IMR-90 (cell line): Measurements from ENCODE around the gene NUDT9. TPM values are rescaled to one million over a fixed set of nuclear protein-coding genes. Genes with fewer than 3 reads are reported as not detected.

ENCODE experiments used
- ATAC-seq: fragments of 200-7000 bp; cut with Tn5 transposase; 2 replicates; pipeline ENCODE4 v1.9.1; 2020; ENCODE audit warnings: low read depth, mild to moderate bottlenecking, moderate library complexity
- BruUV-seq: library from RNA; stranded (reverse); fragments of 400-500 nt; replicated peaks from 2 replicates; lab custom pipeline; 2021; lab: Mats Ljungman, UMichigan
- CTCF ChIA-PET: fragments of 300-600 bp; formaldehyde crosslinking; extraction: SDS; loops from one replicate; lab custom pipeline; 2021; ENCODE audit warnings: antibody characterized with exemption; lab: Yijun Ruan, JAX
- POLR2A ChIA-PET: fragments of 300-600 bp; sonication (Branson Sonifier 250); formaldehyde crosslinking; loops from one replicate; lab custom pipeline; 2022; ENCODE audit warnings: antibody characterized with exemption; ENCODE audit not compliant: unreplicated experiment; lab: Charles Lee
- DNase-seq: peaks from one replicate; pipeline ENCODE4 v3.0.0; 2013
- H2AFZ ChIP-seq: replicated peaks from 2 replicates; pipeline ENCODE3; 2013; ENCODE audit warnings: low read length, mild to moderate bottlenecking; ENCODE audit not compliant: poor library complexity
- H2AK5ac ChIP-seq: 2 replicates; pipeline ENCODE4 v1.6.1; 2013; ENCODE audit warnings: low read depth, low read length, inconsistent platforms
- H2AK9ac ChIP-seq: replicated peaks from 2 replicates; pipeline ENCODE3; 2013; ENCODE audit warnings: mild to moderate bottlenecking, low read depth, low read length, moderate library complexity; ENCODE audit not compliant: poor library complexity
- H2BK120ac ChIP-seq: 2 replicates; pipeline ENCODE4 v1.6.1; 2013; ENCODE audit warnings: low read depth, low read length, inconsistent platforms
- H2BK15ac ChIP-seq: 3 replicates; pipeline ENCODE4 v1.6.1; 2013; ENCODE audit warnings: low read depth, low read length, inconsistent platforms
- H2BK20ac ChIP-seq: 2 replicates; pipeline ENCODE4 v1.6.1; 2013; ENCODE audit warnings: low read depth, mild to moderate bottlenecking, inconsistent platforms, low read length, moderate library complexity
- H2BK5ac ChIP-seq: 2 replicates; pipeline ENCODE4 v1.6.1; 2013; ENCODE audit warnings: mild to moderate bottlenecking, low read depth, low read length, inconsistent platforms; ENCODE audit not compliant: poor library complexity, severe bottlenecking
- H3K14ac ChIP-seq: replicated peaks from 2 replicates; pipeline ENCODE4 v1.6.1; 2013; ENCODE audit warnings: low read depth, low read length, inconsistent platforms
- H3K18ac ChIP-seq: 2 replicates; pipeline ENCODE4 v1.6.1; 2013; ENCODE audit warnings: low read depth, low read length, control low read depth
- H3K23ac ChIP-seq: 2 replicates; pipeline ENCODE4 v1.6.1; 2013; ENCODE audit warnings: low read depth, low read length, inconsistent platforms
- H3K27ac ChIP-seq: 2 replicates; pipeline ENCODE4 v1.5.1; 2013; ENCODE audit warnings: mild to moderate bottlenecking, control low read depth, low read length; ENCODE audit not compliant: insufficient read depth
- H3K27me3 ChIP-seq: 2 replicates; pipeline ENCODE4 v1.6.1; 2013; ENCODE audit warnings: low read length; ENCODE audit not compliant: control insufficient read depth, insufficient read depth
- H3K36me3 ChIP-seq: 2 replicates; pipeline ENCODE4 v1.6.1; 2013; ENCODE audit warnings: low read length, mixed read lengths; ENCODE audit not compliant: control insufficient read depth, insufficient read depth
- H3K4ac ChIP-seq: 2 replicates; pipeline ENCODE4 v1.6.1; 2013; ENCODE audit warnings: low read depth, low read length, inconsistent platforms
- H3K4me1 ChIP-seq: 2 replicates; pipeline ENCODE4 v1.6.1; 2013; ENCODE audit warnings: low read length, mixed read lengths; ENCODE audit not compliant: control insufficient read depth, insufficient read depth
- H3K4me2 ChIP-seq: 2 replicates; pipeline ENCODE4 v1.6.1; 2013; ENCODE audit warnings: low read depth, mild to moderate bottlenecking, control low read depth, low read length, moderate library complexity
- H3K4me3 ChIP-seq: 2 replicates; pipeline ENCODE4 v1.5.1; 2013; ENCODE audit warnings: low read depth, mild to moderate bottlenecking, control low read depth, low read length, moderate library complexity; ENCODE audit not compliant: insufficient read depth
- H3K56ac ChIP-seq: 2 replicates; pipeline ENCODE4 v1.6.1; 2013; ENCODE audit warnings: low read length, inconsistent platforms; ENCODE audit not compliant: insufficient read depth; ENCODE audit errors: extremely low read depth
- H3K79me1 ChIP-seq, 2 experiments: 2 replicates each; pipeline ENCODE4 v1.6.1; 2013; ENCODE audit warnings: low read length in 2 of 2, inconsistent platforms in 1 of 2, low read depth in 1 of 2
- H3K9ac ChIP-seq: 2 replicates; pipeline ENCODE4 v1.6.1; 2013; ENCODE audit warnings: low read depth, low read length, control low read depth
- H3K9me1 ChIP-seq: 2 replicates; pipeline ENCODE4 v1.6.1; 2013; ENCODE audit warnings: low read length, inconsistent platforms; ENCODE audit not compliant: insufficient read depth
- H3K9me3 ChIP-seq: 2 replicates; pipeline ENCODE4 v1.6.1; 2013; ENCODE audit warnings: low read length; ENCODE audit not compliant: control insufficient read depth, insufficient read depth
- H4K20me1 ChIP-seq: 2 replicates; pipeline ENCODE4 v1.6.1; 2013; ENCODE audit warnings: low read length, inconsistent platforms; ENCODE audit not compliant: insufficient read depth
- H4K5ac ChIP-seq: 2 replicates; pipeline ENCODE4 v1.6.1; 2013; ENCODE audit warnings: mild to moderate bottlenecking, low read depth, low read length, control low read depth
- H4K8ac ChIP-seq, 2 experiments: 2 replicates each; pipeline ENCODE4 v1.6.1; 2013; ENCODE audit warnings: low read depth in 2 of 2, low read length in 2 of 2, control low read depth in 1 of 2, inconsistent platforms in 1 of 2
- H4K91ac ChIP-seq: 2 replicates; pipeline ENCODE4 v1.6.1; 2013; ENCODE audit warnings: low read depth, low read length, inconsistent platforms; ENCODE audit not compliant: insufficient read depth
- BHLHE40 ChIP-seq: fragments of 150-350 bp; IDR thresholded peaks from 2 replicates; pipeline ENCODE4 v1.6.1; 2016; ENCODE audit warnings: mild to moderate bottlenecking, low read depth, low read length
- CEBPB ChIP-seq: IDR thresholded peaks from 2 replicates; pipeline ENCODE4 v1.6.1; 2012; ENCODE audit warnings: low read depth, low read length, improper control_type of control experiment
- CHD1 ChIP-seq: IDR thresholded peaks from 2 replicates; pipeline ENCODE4 v1.6.1; 2012; ENCODE audit warnings: low read depth, low read length, improper control_type of control experiment
- MAFK ChIP-seq: IDR thresholded peaks from 2 replicates; pipeline ENCODE4 v1.6.1; 2012; ENCODE audit warnings: low read depth, low read length, improper control_type of control experiment
- MAZ ChIP-seq: IDR thresholded peaks from 2 replicates; pipeline ENCODE4 v1.6.1; 2012; ENCODE audit warnings: low read depth, mild to moderate bottlenecking, low read length, improper control_type of control experiment, moderate library complexity, borderline replicate concordance
- POLR2A ChIP-seq: IDR thresholded peaks from 2 replicates; pipeline ENCODE4 v1.6.1; 2012; ENCODE audit warnings: mild to moderate bottlenecking, low read depth, low read length
- RAD21 ChIP-seq: IDR thresholded peaks from 2 replicates; pipeline ENCODE4 v1.6.1; 2012; ENCODE audit warnings: low read length, improper control_type of control experiment
- RCOR1 ChIP-seq: IDR thresholded peaks from 2 replicates; pipeline ENCODE4 v1.6.1; 2012; ENCODE audit warnings: mild to moderate bottlenecking, low read length, improper control_type of control experiment; ENCODE audit not compliant: insufficient replicate concordance
- RFX5 ChIP-seq: IDR thresholded peaks from 2 replicates; pipeline ENCODE4 v1.8.0; 2012; ENCODE audit warnings: low read depth, mild to moderate bottlenecking, low read length, moderate library complexity
- SMC3 ChIP-seq: fragments of 150-350 bp; IDR thresholded peaks from 2 replicates; pipeline ENCODE4 v1.6.1; 2016; ENCODE audit warnings: low read depth, mild to moderate bottlenecking, antibody characterized with exemption, low read length, moderate library complexity
- dilution Hi-C: fragments of 300-500 bp; cut with HindIII; formaldehyde crosslinking; loops from one replicate; pipeline ENCODE4 v1.14.3; 2018; ENCODE audit warnings: low sequenced_read_pairs; ENCODE audit not compliant: unreplicated experiment
- in situ Hi-C: fragments of 300-500 bp; cut with MboI; formaldehyde crosslinking; loops from 3 replicates; pipeline ENCODE4 v1.14.3; 2019; ENCODE audit warnings: low sequenced_read_pairs, inconsistent platforms, mixed read lengths
- intact Hi-C: fragments of 100-400 bp; cut with micrococcal nuclease; formaldehyde crosslinking; loops from 2 replicates; pipeline ENCODE4 v1.10.0; 2022
- polyA plus RNA-seq, 3 experiments: library from polyadenylated mRNA; depleted of rRNA; stranded (reverse); fragments of >200 nt; gene quantifications; 2 replicates each; pipeline ENCODE4 v1.2.3, GENCODE V29; 2012; ENCODE audit warnings: low replicate concordance in 1 of 3
- total RNA-seq: library from RNA; depleted of rRNA; stranded (reverse); fragments of >200 nt; gene quantifications from 2 replicates; pipeline ENCODE4 v1.2.3, GENCODE V29; 2012
- TF ChIP-seq, protein P1 (sequence below): fragments of 150-350 bp; IDR thresholded peaks from 2 replicates; pipeline ENCODE4 v1.6.1; 2016; ENCODE audit warnings: low read depth, mild to moderate bottlenecking, low read length, moderate library complexity, borderline replicate concordance

The NUDT9 gene
- total and polyA plus RNA-seq, 2 of the 4 experiments (the other 2 are of a cell fraction): 10.0 to 23.5 TPM

DNA sequence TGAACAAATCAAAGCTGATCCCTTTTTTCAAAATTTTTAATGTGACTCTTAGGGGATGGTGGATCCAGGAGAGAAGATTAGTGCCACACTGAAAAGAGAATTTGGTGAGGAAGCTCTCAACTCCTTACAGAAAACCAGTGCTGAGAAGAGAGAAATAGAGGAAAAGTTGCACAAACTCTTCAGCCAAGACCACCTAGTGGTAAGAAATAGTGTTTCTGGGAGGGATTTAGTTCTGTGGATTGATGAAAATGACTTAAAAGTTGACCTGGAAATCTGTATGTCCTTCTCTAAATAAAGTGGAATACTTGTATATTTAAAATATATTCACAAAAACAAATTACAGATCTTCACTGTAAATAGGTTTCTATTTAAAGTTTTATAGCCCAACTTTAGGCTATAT is 29.2 kb downstream of the NUDT9 start:
- no peak overlapping the region for H3K4me2 ChIP-seq
- no peak overlapping the region for H3K14ac ChIP-seq
- ATAC-seq (no peak), DNase-seq (no peak)
- no peak overlapping the region for H2BK120ac ChIP-seq
- H3K18ac ChIP-seq: no peak overlapping the region
- H3K4me1 ChIP-seq: no peaks in the 10 kb centered on the region
- H2BK15ac ChIP-seq: no peak overlapping the region
- ChIA-PET CTCF (interaction anchor here (0.6 to 0.8 kb wide), 2 partner anchors 8 to 147 kb away, joined by 3 to 4 read pairs; no protein-coding TSS in a partner anchor), POLR2A (no interaction called here)
- H4K20me1 ChIP-seq: no peaks in the 10 kb centered on the region
- no peak overlapping the region for H3K4ac ChIP-seq
- no peak overlapping the region for H4K8ac ChIP-seq
- no peak overlapping the region for H4K5ac ChIP-seq
- no peak overlapping the region for H2BK5ac ChIP-seq
- no peaks in the 10 kb centered on the region; a peak in 2 of 4 replicates for H3K79me1 ChIP-seq
- H3K56ac ChIP-seq: no peak overlapping the region
- H3K9me1 ChIP-seq: no peaks in the 10 kb centered on the region
- no peak overlapping the region for H3K9ac ChIP-seq
- H3K27ac ChIP-seq: no peak overlapping the region
- dilution Hi-C loops: no loop called here
- intact Hi-C loops: no loop called here
- in situ Hi-C loops: loop anchor here (10.0 to 25.0 kb wide), 2 partner anchors 287 to 539 kb away; no protein-coding TSS in a partner anchor
- no peak overlapping the region for H3K4me3 ChIP-seq
- H3K9me3 ChIP-seq: no peaks in the 10 kb centered on the region
- no peak overlapping the region for H2AFZ ChIP-seq
- no peak overlapping the region for H2AK9ac ChIP-seq
- H4K91ac ChIP-seq: no peak overlapping the region
- TF ChIP-seq POLR2A (no peak), CEBPB (no peak), MAZ (no peak), MAFK (no peak), RCOR1 (no peak), RAD21 (no peak), BHLHE40 (no peak), RFX5 (no peak), SMC3 (no peak), CHD1 (no peak)
- TF ChIP-seq, protein P1, sequence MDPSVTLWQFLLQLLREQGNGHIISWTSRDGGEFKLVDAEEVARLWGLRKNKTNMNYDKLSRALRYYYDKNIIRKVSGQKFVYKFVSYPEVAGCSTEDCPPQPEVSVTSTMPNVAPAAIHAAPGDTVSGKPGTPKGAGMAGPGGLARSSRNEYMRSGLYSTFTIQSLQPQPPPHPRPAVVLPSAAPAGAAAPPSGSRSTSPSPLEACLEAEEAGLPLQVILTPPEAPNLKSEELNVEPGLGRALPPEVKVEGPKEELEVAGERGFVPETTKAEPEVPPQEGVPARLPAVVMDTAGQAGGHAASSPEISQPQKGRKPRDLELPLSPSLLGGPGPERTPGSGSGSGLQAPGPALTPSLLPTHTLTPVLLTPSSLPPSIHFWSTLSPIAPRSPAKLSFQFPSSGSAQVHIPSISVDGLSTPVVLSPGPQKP: no peak
- BruUV-seq: no TSS peak
- H3K36me3 ChIP-seq: peaks cover 13% of the 10 kb centered on the region
- H2AK5ac ChIP-seq: no peak overlapping the region
- no peak overlapping the region for H3K23ac ChIP-seq
- H3K27me3 ChIP-seq: no peaks in the 10 kb centered on the region
- H2BK20ac ChIP-seq: no peak overlapping the region
